Endothelial cell of umbilical vein (primary cell): ENCODE measurements around the gene ZDHHC6.

ENCODE experiments used
- CTCF ChIP-seq, 2 donors: IDR thresholded peaks; 1 replicate in 1 of 2; 2 replicates in 1 of 2; pipeline ENCODE4 v1.5.1; 2011; ENCODE audit warnings: low read length in 2 of 2, mild to moderate bottlenecking in 2 of 2, moderate library complexity in 2 of 2, control low read depth in 1 of 2, inconsistent platforms in 1 of 2, low read depth in 1 of 2; ENCODE audit not compliant: insufficient read depth in 1 of 2; ENCODE audit errors: extremely low read depth in 1 of 2
- POLR2AphosphoS5 ChIP-seq: IDR thresholded peaks from 2 replicates; pipeline ENCODE4 v1.6.1; 2012; ENCODE audit warnings: low read depth, mild to moderate bottlenecking, control low read depth, low read length, moderate library complexity; ENCODE audit not compliant: insufficient read depth

- TF ChIP-seq CTCF (IDR thresholded peaks at IDR 0.05; ENCODE audit: extremely low read depth in 1 of 2, insufficient read depth in 1 of 2, low read depth in 1 of 2, low read length in 2 of 2) (no peak), POLR2AphosphoS5 (no peak)
Measured at GRCh38 chr10:112429654-112430230, 17.0 kb downstream of the ZDHHC6 start.
